Neural cell (in vitro differentiated cells): ENCODE results near the gene ZSCAN1. TPM values are rescaled to one million over a fixed set of nuclear protein-coding genes. Genes with fewer than 3 reads are reported as not detected.
A peak's percentile ranks its signal among the peaks of the same experiment; 100 is the strongest.

Source experiments
- H2AFZ ChIP-seq: fragments of 200-600, 300-800 bp; sonication (generic), shearing (Covaris generic); 2 replicates; pipeline ENCODE4 v1.6.0; 2014; ENCODE audit warnings: low read depth, mild to moderate bottlenecking, antibody characterized with exemption, low read length, moderate library complexity
- H3F3A ChIP-seq: fragments of 200-600 bp; shearing (Covaris generic); 2 replicates; pipeline ENCODE4 v1.6.1; 2016; ENCODE audit warnings: mild to moderate bottlenecking, moderate library complexity, mixed read lengths, antibody characterized with exemption, low read length; ENCODE audit not compliant: insufficient read depth, poor library complexity, severe bottlenecking
- H3K27ac ChIP-seq: fragments of 200-600, 300-800 bp; sonication (generic), shearing (Covaris generic); 2 replicates; pipeline ENCODE4 v1.5.1; 2014; ENCODE audit warnings: mild to moderate bottlenecking, low read length, moderate library complexity
- H3K27me3 ChIP-seq: fragments of 300-800, 200-600 bp; sonication (generic), shearing (Covaris generic); 2 replicates; pipeline ENCODE4 v1.6.0; 2014; ENCODE audit warnings: mild to moderate bottlenecking, low read depth, low read length, moderate library complexity; ENCODE audit not compliant: insufficient read depth
- H3K36me3 ChIP-seq: fragments of 300-800, 200-600 bp; sonication (generic), shearing (Covaris generic); 2 replicates; pipeline ENCODE4 v1.5.1; 2014; ENCODE audit warnings: mild to moderate bottlenecking, antibody characterized with exemption, low read length, moderate library complexity; ENCODE audit not compliant: insufficient read depth
- H3K4me2 ChIP-seq: fragments of 300-800, 200-600 bp; sonication (generic), shearing (Covaris generic); 2 replicates; pipeline ENCODE4 v1.6.0; 2014; ENCODE audit warnings: mild to moderate bottlenecking, low read length
- H3K4me3 ChIP-seq: fragments of 300-800, 200-600 bp; sonication (generic), shearing (Covaris generic); 2 replicates; pipeline ENCODE4 v1.5.1; 2014; ENCODE audit warnings: mild to moderate bottlenecking, low read length, moderate library complexity
- H3K79me2 ChIP-seq: fragments of 200-600 bp; shearing (Covaris generic); replicated peaks from 2 replicates; pipeline ENCODE4 v1.6.0; 2014; ENCODE audit warnings: mild to moderate bottlenecking, low read length, moderate library complexity; ENCODE audit not compliant: insufficient read depth
- H3K9ac ChIP-seq: fragments of 300-800, 200-600 bp; sonication (generic), shearing (Covaris generic); 2 replicates; pipeline ENCODE4 v1.6.1; 2016; ENCODE audit warnings: mild to moderate bottlenecking, low read length, mixed read lengths
- H3K9me2 ChIP-seq: fragments of 200-600 bp; shearing (Covaris generic); 2 replicates; pipeline ENCODE4 v1.6.1; 2016; ENCODE audit warnings: mild to moderate bottlenecking, low read length, mixed read lengths; ENCODE audit not compliant: insufficient read depth
- H3K9me3 ChIP-seq: fragments of 200-600, 300-800 bp; sonication (generic), shearing (Covaris generic); 2 replicates; pipeline ENCODE4 v1.6.1; 2016; ENCODE audit warnings: mild to moderate bottlenecking, mixed run types, low read length, moderate library complexity, mixed read lengths
- H4K20me1 ChIP-seq: fragments of 200-600 bp; shearing (Covaris generic); 2 replicates; pipeline ENCODE4 v1.6.1; 2016; ENCODE audit warnings: mild to moderate bottlenecking, mixed run types; ENCODE audit not compliant: insufficient read depth
- CTCF ChIP-seq: fragments of 450-650 bp; IDR thresholded peaks from 2 replicates; pipeline ENCODE4 v1.5.1; 2014; ENCODE audit warnings: antibody characterized with exemption, mild to moderate bottlenecking, moderate library complexity; ENCODE audit not compliant: poor library complexity, severe bottlenecking
- EP300 ChIP-seq: fragments of 450-650 bp; conservative IDR thresholded peaks from 2 replicates; pipeline ENCODE4 v1.6.1; 2014; ENCODE audit warnings: antibody characterized with exemption, mild to moderate bottlenecking, moderate library complexity; ENCODE audit not compliant: poor library complexity, severe bottlenecking
- EZH2 ChIP-seq: fragments of 200-600, 300-800 bp; shearing (Covaris generic), sonication (generic); IDR thresholded peaks from 2 replicates; pipeline ENCODE4 v1.6.1; 2014; ENCODE audit warnings: antibody characterized with exemption, low read length, borderline replicate concordance, mild to moderate bottlenecking; ENCODE audit not compliant: insufficient read depth, poor library complexity, severe bottlenecking
- MXI1 ChIP-seq: fragments of 450-650 bp; conservative IDR thresholded peaks from 2 replicates; pipeline ENCODE4 v1.6.1; 2014; ENCODE audit warnings: antibody characterized with exemption, mild to moderate bottlenecking; ENCODE audit not compliant: poor library complexity, severe bottlenecking
- POLR2AphosphoS5 ChIP-seq: IDR thresholded peaks from 2 replicates; pipeline ENCODE4 v1.6.1; 2012
- RAD21 ChIP-seq: fragments of 450-650 bp; conservative IDR thresholded peaks from 2 replicates; pipeline ENCODE4 v1.6.1; 2014; ENCODE audit warnings: antibody characterized with exemption, mild to moderate bottlenecking, moderate library complexity
- REST ChIP-seq: IDR thresholded peaks from 2 replicates; pipeline ENCODE4 v1.6.1; 2012; ENCODE audit warnings: borderline replicate concordance
- SMC3 ChIP-seq: fragments of 450-650 bp; conservative IDR thresholded peaks from 2 replicates; pipeline ENCODE4 v1.6.1; 2014; ENCODE audit warnings: antibody characterized with exemption, mild to moderate bottlenecking, moderate library complexity; ENCODE audit not compliant: poor library complexity
- TAF1 ChIP-seq: IDR thresholded peaks from 2 replicates; pipeline ENCODE4 v1.6.1; 2012; ENCODE audit warnings: low read depth
- polyA minus RNA-seq: library from RNA; depleted of rRNA, polyadenylated mRNA; stranded (reverse); fragments of >200 nt; gene quantifications from 2 replicates; pipeline ENCODE4 v1.2.3, GENCODE V29; 2014
- polyA plus RNA-seq: library from polyadenylated mRNA; depleted of rRNA; stranded (reverse); fragments of >200 nt; gene quantifications from 2 replicates; pipeline ENCODE4 v1.2.3, GENCODE V29; 2014

The ZSCAN1 gene
- polyA plus RNA-seq = 6.3 and 7.9 TPM in 2 replicates
- polyA minus RNA-seq = 0.93 and 0.97 TPM in 2 replicates

- H2AFZ ChIP-seq = no peak within 1 kb of the TSS
- no peak within 1 kb of the TSS for H3K4me2 ChIP-seq
- H3K27me3 ChIP-seq = no peaks in the 10 kb centered on the region
- H3K9me3 ChIP-seq = no peaks in the 10 kb centered on the region
- H3K27ac ChIP-seq = peak within 1 kb of the TSS; percentile 81
- peak within 1 kb of the TSS; percentile 69 for H3K4me3 ChIP-seq
- H4K20me1 ChIP-seq = no peaks in the 10 kb centered on the region
- peak within 1 kb of the TSS; percentile 75 for H3K9ac ChIP-seq
- H3K36me3 ChIP-seq = no peaks in the 10 kb centered on the region
- no peaks in the 10 kb centered on the region for H3K9me2 ChIP-seq
- no peaks in the 10 kb centered on the region for H3F3A ChIP-seq
- no peaks in the 10 kb centered on the region for H3K79me2 ChIP-seq
- peak; percentile 12 for TF ChIP-seq SMC3
- TF ChIP-seq MXI1 = peak; percentile 68
- TF ChIP-seq TAF1 = peak; percentile 64
- TF ChIP-seq CTCF = peak; percentile 3
- no peak for TF ChIP-seq RAD21
- peak; percentile 74 for TF ChIP-seq EP300
- TF ChIP-seq POLR2AphosphoS5 = peak; percentile 73
- peak; percentile 64 for TF ChIP-seq REST
- no peak for TF ChIP-seq EZH2
Measured at GRCh38 chr19:58033741-58034476, at the start of gene ZSCAN1. Gene ZSCAN1 (plus strand): TSS chr19:58034025. CDS start chr19:58037837, 3,812 bp downstream.

GRCh38 chr19:57992841-57993240 is 41.0 kb upstream of the ZSCAN1 start:
- no peak overlapping the region for H3K4me2 ChIP-seq

More at GRCh38 chr19:57992841-57993240, 41.0 kb upstream of the ZSCAN1 start:
- TF ChIP-seq EZH2 = no peak
- TF ChIP-seq TAF1 = no peak
- no peak for TF ChIP-seq CTCF
- TF ChIP-seq RAD21 = no peak
- no peak for TF ChIP-seq MXI1
- TF ChIP-seq REST = no peak
- no peak for TF ChIP-seq POLR2AphosphoS5
- TF ChIP-seq EP300 = no peak
- Histone ChIP-seq H3K9ac (no peak overlapping the region), H3K27ac (no peak overlapping the region), H2AFZ (no peak overlapping the region), H3K27me3 (no peaks in the 10 kb centered on the region), H3K79me2 (peaks cover 4% of the 10 kb centered on the region), H3K9me3 (peaks cover 59% of the 10 kb centered on the region), H3K36me3 (peaks cover 55% of the 10 kb centered on the region), H4K20me1 (no peaks in the 10 kb centered on the region), H3K9me2 (no peaks in the 10 kb centered on the region), H3F3A (no peaks in the 10 kb centered on the region), H3K4me3 (no peak overlapping the region)
